ENCODE measurements around the gene GUK1.

The GUK1 gene

DNA sequence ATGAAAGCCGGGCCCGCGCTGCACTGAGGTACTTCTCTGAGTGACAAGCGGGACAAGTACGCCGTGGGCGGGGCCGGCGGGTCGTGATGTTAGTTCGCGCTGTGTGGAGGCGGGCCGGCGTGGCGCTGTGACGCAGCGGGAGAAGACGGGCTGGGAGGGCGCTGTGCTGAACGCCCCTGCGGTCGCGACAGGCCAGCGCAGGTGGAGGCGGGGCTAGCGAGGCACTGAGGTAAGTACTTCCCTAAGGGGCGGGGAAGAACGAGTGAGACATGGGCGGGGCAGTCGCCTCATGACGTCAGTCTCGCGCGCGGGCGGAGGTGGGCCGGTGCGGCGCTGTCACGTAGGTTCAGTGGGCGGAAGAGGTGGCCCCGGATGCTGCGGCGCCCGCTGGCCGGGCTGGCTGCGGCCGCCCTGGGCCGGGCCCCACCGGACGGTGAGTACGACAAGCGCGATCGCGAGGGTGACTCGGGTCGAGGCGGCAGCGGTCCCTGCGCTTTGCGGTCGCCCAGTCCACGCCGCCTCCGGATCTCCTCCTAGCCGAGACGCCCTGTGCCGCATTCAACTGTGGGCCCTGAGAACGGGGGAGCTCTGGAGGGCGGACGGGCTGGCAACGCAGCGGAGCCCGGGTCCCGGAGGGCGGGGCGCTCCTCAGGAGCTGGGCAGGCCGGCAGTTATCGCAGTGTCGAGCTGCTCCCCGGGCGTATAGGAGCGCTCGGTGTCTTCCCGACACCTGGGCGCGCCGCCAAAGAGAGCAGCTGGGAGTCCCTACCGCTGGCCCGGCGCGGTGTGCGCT is at the start of gene GUK1:
Gene GUK1 (plus strand): TSS at position 349 of the 793 bp plus-strand sequence. CDS start 24 bp downstream, at position 373.
- no peak for TF ChIP-seq CTCF (IDR thresholded peaks at IDR 0.05; ENCODE audit: low read depth, low read length)
- in situ Hi-C loops (cut with HindIII; ENCODE audit: low sequenced_read_pairs): no loop called here
- DNase-seq (ENCODE audit: low read depth, low spot score): peak; percentile 100
- peak within 1 kb of the TSS; percentile 84 for H3K4me3 ChIP-seq (ENCODE audit: low read depth, low read length)

DNA sequence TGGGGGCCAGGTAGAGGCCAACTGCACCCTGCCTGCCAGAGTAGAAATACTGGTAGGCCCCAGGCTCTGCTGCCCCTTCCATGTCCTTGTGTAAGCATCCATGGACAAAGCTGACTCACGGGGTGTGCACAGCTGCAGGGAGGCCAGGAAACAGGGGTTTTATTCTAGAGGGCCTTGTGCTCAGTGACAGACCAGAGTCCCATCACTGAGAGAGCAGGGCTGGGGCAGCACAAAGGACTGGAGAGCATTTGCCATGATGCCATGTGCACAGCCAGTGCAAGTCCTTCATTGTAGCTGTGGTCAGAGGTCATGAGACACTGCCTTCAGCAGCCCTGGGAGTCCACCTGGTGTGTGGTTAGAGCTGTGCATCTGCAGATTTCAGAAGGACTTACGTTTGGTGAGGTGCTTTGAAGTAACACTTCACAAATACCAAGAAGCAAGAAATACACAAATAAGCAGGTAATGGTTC is 49.4 kb upstream of the GUK1 start:
- peak; percentile 26 for DNase-seq (ENCODE audit: low read depth, low spot score)
- in situ Hi-C loops (cut with HindIII; ENCODE audit: low sequenced_read_pairs): no loop called here
- TF ChIP-seq CTCF (IDR thresholded peaks at IDR 0.05; ENCODE audit: low read depth, low read length): no peak
- no peak overlapping the region for H3K4me3 ChIP-seq (ENCODE audit: low read depth, low read length)

- in situ Hi-C loops (cut with HindIII; ENCODE audit: low sequenced_read_pairs): no loop called here
- no peak for TF ChIP-seq CTCF (IDR thresholded peaks at IDR 0.05; ENCODE audit: low read depth, low read length)
- no peak overlapping the region for H3K4me3 ChIP-seq (ENCODE audit: low read depth, low read length)
- DNase-seq (ENCODE audit: low read depth, low spot score): no peak
These were observed 49.0 kb upstream of the GUK1 start for GRCh38 chr1:228091084-228091483.

GRCh38 chr1:228092342-228093049 is 47.6 kb upstream of the GUK1 start:
- TF ChIP-seq CTCF (IDR thresholded peaks at IDR 0.05; ENCODE audit: low read depth, low read length): no peak
- DNase-seq (ENCODE audit: low read depth, low spot score): no peak
- in situ Hi-C loops (cut with HindIII; ENCODE audit: low sequenced_read_pairs): no loop called here
- H3K4me3 ChIP-seq (ENCODE audit: low read depth, low read length): no peak overlapping the region

GRCh38 chr1:228093050-228093906 is 46.8 kb upstream of the GUK1 start:
- H3K4me3 ChIP-seq (ENCODE audit: low read depth, low read length): no peak overlapping the region
- no peak for DNase-seq (ENCODE audit: low read depth, low spot score)
- TF ChIP-seq CTCF (IDR thresholded peaks at IDR 0.05; ENCODE audit: low read depth, low read length): no peak
- in situ Hi-C loops (cut with HindIII; ENCODE audit: low sequenced_read_pairs): no loop called here

DNA sequence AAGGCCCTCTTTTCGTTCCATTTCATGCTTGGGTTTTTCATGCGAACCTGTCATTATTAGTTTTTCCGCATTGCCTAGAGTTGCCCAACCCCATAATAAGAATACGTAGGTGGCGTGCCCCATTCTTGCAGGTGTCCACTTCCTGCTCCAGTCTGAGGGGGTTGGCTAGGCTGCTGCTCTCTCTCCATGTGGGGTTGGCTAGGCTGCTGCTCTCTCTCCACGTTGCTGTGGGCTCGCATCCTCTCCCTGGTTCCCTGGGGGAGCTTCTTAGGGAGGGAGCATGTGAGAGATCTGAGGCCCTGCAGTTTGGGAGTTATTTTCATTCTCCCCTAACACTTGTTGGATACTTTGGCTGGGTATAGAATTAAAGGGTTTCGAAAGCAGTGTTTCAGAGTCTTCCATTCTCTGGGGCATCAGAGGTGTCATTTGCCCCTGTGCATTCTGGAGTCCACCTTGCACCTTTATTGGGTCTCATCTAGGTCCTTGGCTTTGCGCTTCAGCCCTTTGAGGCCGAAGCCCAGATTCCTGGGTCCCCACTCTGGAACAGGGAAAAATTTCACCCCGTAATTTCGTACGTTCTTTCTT is 45.6 kb upstream of the GUK1 start:
- H3K4me3 ChIP-seq (ENCODE audit: low read depth, low read length): no peak overlapping the region
- TF ChIP-seq CTCF (IDR thresholded peaks at IDR 0.05; ENCODE audit: low read depth, low read length): no peak
- no peak for DNase-seq (ENCODE audit: low read depth, low spot score)
- in situ Hi-C loops (cut with HindIII; ENCODE audit: low sequenced_read_pairs): no loop called here
